MM.1S (cell line): Measurements from ENCODE around the gene MPV17.

ENCODE experiments used
- DNase-seq: peaks from one replicate; pipeline ENCODE4 v3.0.0-alpha.2; 2015
- H2AFZ ChIP-seq: fragments of 300-600 bp; sonication (generic); 2 replicates; pipeline ENCODE4 v1.6.0; 2016; ENCODE audit warnings: antibody characterized with exemption, low read length
- H3F3A ChIP-seq: fragments of 300-600 bp; sonication (generic); 2 replicates; pipeline ENCODE4 v1.6.1; 2016; ENCODE audit warnings: mild to moderate bottlenecking, antibody characterized with exemption, low read length, moderate library complexity, mixed read lengths; ENCODE audit not compliant: insufficient read depth
- H3K27ac ChIP-seq: fragments of 300-600 bp; sonication (generic); 2 replicates; pipeline ENCODE4 v1.5.1; 2016; ENCODE audit warnings: mild to moderate bottlenecking, low read length
- H3K27me3 ChIP-seq: fragments of 300-600 bp; sonication (generic); replicated peaks from 2 replicates; pipeline ENCODE4 v1.6.0; 2016; ENCODE audit warnings: low read length; ENCODE audit not compliant: insufficient read depth
- H3K36me3 ChIP-seq: fragments of 300-600 bp; sonication (generic); replicated peaks from 2 replicates; pipeline ENCODE4 v1.6.1; 2016; ENCODE audit warnings: mild to moderate bottlenecking, low read length, mixed read lengths; ENCODE audit not compliant: insufficient read depth
- H3K4me1 ChIP-seq: fragments of 300-600 bp; sonication (generic); 2 replicates; pipeline ENCODE4 v1.6.1; 2016; ENCODE audit warnings: low read length, mixed read lengths
- H3K4me2 ChIP-seq: fragments of 300-600 bp; sonication (generic); 2 replicates; pipeline ENCODE4 v1.6.0; 2016; ENCODE audit warnings: low read depth, low read length
- H3K4me3 ChIP-seq: fragments of 300-600 bp; sonication (generic); 2 replicates; pipeline ENCODE4 v1.5.1; 2016; ENCODE audit warnings: low read length, mixed read lengths
- H3K79me2 ChIP-seq: fragments of 300-600 bp; sonication (generic); 2 replicates; pipeline ENCODE4 v1.6.1; 2016; ENCODE audit warnings: mixed run types, low read length, mixed read lengths
- H3K9ac ChIP-seq: fragments of 300-600 bp; sonication (generic); 2 replicates; pipeline ENCODE4 v1.6.1; 2016; ENCODE audit warnings: low read length, mixed read lengths
- H3K9me2 ChIP-seq: fragments of 300-600 bp; sonication (generic); replicated peaks from 2 replicates; pipeline ENCODE4 v1.6.1; 2016; ENCODE audit warnings: mild to moderate bottlenecking, low read length, mixed read lengths; ENCODE audit not compliant: insufficient read depth
- H3K9me3 ChIP-seq: fragments of 300-600 bp; sonication (generic); replicated peaks from 2 replicates; pipeline ENCODE4 v1.6.1; 2016; ENCODE audit warnings: mild to moderate bottlenecking, low read length, mixed read lengths; ENCODE audit not compliant: insufficient read depth
- H4K20me1 ChIP-seq: fragments of 300-600 bp; sonication (generic); 2 replicates; pipeline ENCODE4 v1.6.1; 2016; ENCODE audit warnings: mild to moderate bottlenecking, low read length, moderate library complexity, mixed read lengths; ENCODE audit not compliant: insufficient read depth
- CTCF ChIP-seq: fragments of 300-600 bp; sonication (generic); IDR thresholded peaks from 2 replicates; pipeline ENCODE4 v1.5.1; 2016; ENCODE audit warnings: antibody characterized with exemption, low read length, mixed read lengths
- EZH2 ChIP-seq: fragments of 300-600 bp; sonication (generic); optimal IDR thresholded peaks from 2 replicates; pipeline ENCODE3; 2017; ENCODE audit warnings: low read depth, mild to moderate bottlenecking, antibody characterized with exemption, low read length, mixed read lengths
- EZH2phosphoT487 ChIP-seq: fragments of 300-600 bp; sonication (generic); IDR thresholded peaks from 2 replicates; pipeline ENCODE4 v1.6.1; 2018; ENCODE audit warnings: antibody characterized with exemption, low read length

Gene MPV17

GRCh38 chr2:27322766-27323595 is at the start of gene MPV17:
TSS of gene MPV17 (minus strand) at chr2:27323097. CDS start at chr2:27322517, 580 bp downstream.
- Histone ChIP-seq H3K9me2 (no peaks in the 10 kb centered on the region), H3K4me3 (peak within 1 kb of the TSS; percentile 89), H3K4me1 (peaks cover 9% of the 10 kb centered on the region; the same call in 1 of the 2 replicates), H3K79me2 (peaks cover 22% of the 10 kb centered on the region), H3K27me3 (no peaks in the 10 kb centered on the region), H2AFZ (peak within 1 kb of the TSS; percentile 65), H3F3A (no peaks in the 10 kb centered on the region; the same call in 1 of the 2 replicates), H3K9me3 (no peaks in the 10 kb centered on the region), H3K27ac (peak within 1 kb of the TSS; percentile 50; the same call in 1 of the 2 replicates), H3K9ac (peak within 1 kb of the TSS; percentile 87), H4K20me1 (no peaks in the 10 kb centered on the region), H3K36me3 (peaks cover 3% of the 10 kb centered on the region; the same call in 1 of the 2 replicates), H3K4me2 (peak within 1 kb of the TSS; percentile 89)
- TF ChIP-seq CTCF (no peak), EZH2 (no peak), EZH2phosphoT487 (no peak)
- DNase-seq = peak; percentile 96

DNA sequence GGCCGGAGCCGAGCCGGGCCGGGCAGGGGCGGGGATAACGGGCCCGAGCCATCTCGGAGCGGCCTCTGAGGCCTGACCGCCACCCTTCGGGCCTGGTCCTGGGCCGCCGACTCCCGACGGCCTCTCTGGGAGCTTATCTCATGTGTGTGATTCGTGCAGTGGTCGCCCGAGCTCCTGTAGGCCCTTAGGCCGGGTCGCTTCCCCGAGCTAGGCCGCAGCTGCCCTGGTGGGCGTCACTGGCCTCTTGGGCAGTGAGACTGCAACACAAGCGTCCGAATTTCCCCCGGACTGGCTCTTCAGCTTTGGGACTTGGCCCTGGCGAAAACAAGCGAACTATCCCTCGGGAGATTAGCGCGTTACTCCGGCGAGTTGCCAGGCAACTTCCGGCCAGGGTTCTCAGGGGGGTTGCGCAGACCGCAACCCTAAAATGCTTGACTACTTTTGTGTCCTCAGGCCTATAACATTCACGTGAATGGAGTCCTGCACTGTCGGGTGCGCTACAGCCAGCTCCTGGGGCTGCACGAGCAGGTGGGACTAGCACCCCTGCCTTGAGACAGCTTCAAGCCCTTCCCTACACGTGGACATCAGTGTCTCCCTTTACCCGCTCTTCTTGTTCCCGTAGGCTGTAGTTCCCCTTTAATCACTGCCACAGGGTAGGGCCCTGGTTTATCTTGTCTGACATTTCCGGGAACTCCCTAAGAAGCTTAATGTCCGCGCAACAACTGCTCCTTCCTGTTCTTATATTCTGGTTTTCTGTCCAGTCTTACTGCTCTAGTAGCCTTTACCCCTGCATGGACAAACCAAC is 48.1 kb upstream of the MPV17 start:
- Histone ChIP-seq H3K27ac (peak overlapping the region; percentile 68), H4K20me1 (no peaks in the 10 kb centered on the region), H3K4me3 (peak overlapping the region; percentile 98), H3K4me1 (peaks cover 9% of the 10 kb centered on the region; the same call in 1 of the 2 replicates), H3K27me3 (no peaks in the 10 kb centered on the region), H3K79me2 (peaks cover 56% of the 10 kb centered on the region), H3K9me3 (no peaks in the 10 kb centered on the region), H3F3A (peaks cover 4% of the 10 kb centered on the region; the same call in 1 of the 2 replicates), H3K9ac (peak overlapping the region; percentile 97), H3K4me2 (peak overlapping the region; percentile 82), H3K36me3 (no peaks in the 10 kb centered on the region), H3K9me2 (no peaks in the 10 kb centered on the region), H2AFZ (peak overlapping the region; percentile 83)
- TF ChIP-seq EZH2phosphoT487 (no peak), EZH2 (no peak), CTCF (no peak)
- peak; percentile 46 for DNase-seq

DNA sequence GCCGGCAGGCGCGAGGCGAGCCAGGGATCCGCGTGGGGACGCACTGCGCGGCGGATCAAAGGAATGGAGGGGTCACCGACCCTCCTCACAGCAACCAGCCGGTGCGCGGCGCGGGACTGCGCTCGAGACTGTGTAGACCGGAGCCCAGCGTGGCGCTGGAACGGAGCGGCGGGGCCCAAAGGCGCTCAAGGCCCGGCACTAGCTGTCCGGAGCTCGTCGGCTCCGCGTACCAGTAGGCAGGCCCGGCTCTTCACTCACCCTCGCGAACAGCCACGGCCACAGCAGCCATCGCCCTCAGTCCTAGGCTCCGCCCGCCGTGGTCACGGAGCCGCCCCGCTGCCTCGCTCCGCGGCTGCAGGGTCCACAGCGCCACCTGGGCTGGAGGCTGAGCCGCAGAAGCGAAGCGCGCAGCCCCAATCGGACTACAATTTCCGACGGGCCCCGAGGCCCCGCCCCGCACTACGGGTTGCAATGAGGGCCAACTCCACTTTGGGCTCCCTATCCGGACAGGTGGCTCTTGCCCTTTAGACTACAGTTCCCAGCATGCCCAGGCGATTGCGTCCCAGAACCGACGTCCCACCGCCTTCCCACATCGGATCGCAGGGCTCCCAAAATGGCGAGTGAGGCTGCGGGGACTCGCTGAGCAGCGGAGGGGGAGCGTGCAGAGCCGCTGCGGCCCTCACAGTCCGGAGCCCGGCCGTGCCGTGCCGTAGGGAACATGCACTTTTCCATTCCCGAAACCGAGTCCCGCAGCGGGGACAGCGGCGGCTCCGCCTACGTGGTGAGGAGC is 47.3 kb upstream of the MPV17 start, which contains the start of the genes EIF2B4 and SNX17:
Gene EIF2B4, minus strand, starts transcription at position 313 of the 790 bp plus-strand sequence. Its CDS starts 24 bp downstream, at position 289.
Gene SNX17, plus strand, starts transcription at position 591 of the 790 bp plus-strand sequence. Its CDS starts 128 bp downstream, at position 719.
- H3K27ac ChIP-seq = peak within 1 kb of the TSS; percentile 68
- DNase-seq = peak; percentile 99
- H3K36me3 ChIP-seq = no peaks in the 10 kb centered on the region; the same call in 1 of the 2 replicates
- H3K27me3 ChIP-seq = no peaks in the 10 kb centered on the region
- peak; percentile 79 for TF ChIP-seq CTCF
- TF ChIP-seq EZH2 = no peak
- no peak for TF ChIP-seq EZH2phosphoT487
- H3F3A ChIP-seq = peaks cover 4% of the 10 kb centered on the region; the same call in 1 of the 2 replicates
- peak within 1 kb of the TSS; percentile 97 for H3K9ac ChIP-seq
- H3K4me3 ChIP-seq = peak within 1 kb of the TSS; percentile 98
- H3K4me1 ChIP-seq = peaks cover 9% of the 10 kb centered on the region; the same call in 1 of the 2 replicates
- H4K20me1 ChIP-seq = no peaks in the 10 kb centered on the region
- H2AFZ ChIP-seq = peak within 1 kb of the TSS; percentile 83
- no peaks in the 10 kb centered on the region for H3K9me3 ChIP-seq
- no peaks in the 10 kb centered on the region for H3K9me2 ChIP-seq
- H3K79me2 ChIP-seq = peaks cover 56% of the 10 kb centered on the region
- H3K4me2 ChIP-seq = peak within 1 kb of the TSS; percentile 82
